C4-2B (cell line): ENCODE results near the gene USP30.

Source experiments
- ZFX ChIP-seq: fragments of 450-650 bp; IDR thresholded peaks from 2 replicates; pipeline ENCODE4 v1.6.1; 2017
- TF ChIP-seq, protein P1 (sequence below): fragments of 450-650 bp; conservative IDR thresholded peaks from 2 replicates; pipeline ENCODE4 v1.5.1; 2017; ENCODE audit warnings: mild to moderate bottlenecking

DNA sequence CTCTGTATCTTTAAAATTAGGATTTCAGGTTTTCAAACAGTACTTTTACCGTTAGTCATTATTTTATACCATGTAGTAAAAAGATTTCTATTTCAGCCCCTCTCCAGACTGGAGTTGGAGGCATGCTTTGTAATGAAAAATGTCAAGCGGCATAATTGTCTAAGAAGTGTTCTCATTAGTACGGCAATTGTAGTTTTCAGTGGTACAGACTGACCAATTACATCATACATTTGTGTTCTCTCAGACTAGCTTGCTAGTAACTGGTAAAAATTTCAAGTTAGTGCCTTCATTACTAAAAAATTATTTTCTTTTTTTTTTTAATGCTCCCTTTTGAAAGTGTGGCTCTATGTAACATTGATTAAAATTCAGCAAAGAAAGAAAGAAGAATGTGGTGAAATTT, 4.5 kb downstream of the USP30 start:
- TF ChIP-seq, protein P1, sequence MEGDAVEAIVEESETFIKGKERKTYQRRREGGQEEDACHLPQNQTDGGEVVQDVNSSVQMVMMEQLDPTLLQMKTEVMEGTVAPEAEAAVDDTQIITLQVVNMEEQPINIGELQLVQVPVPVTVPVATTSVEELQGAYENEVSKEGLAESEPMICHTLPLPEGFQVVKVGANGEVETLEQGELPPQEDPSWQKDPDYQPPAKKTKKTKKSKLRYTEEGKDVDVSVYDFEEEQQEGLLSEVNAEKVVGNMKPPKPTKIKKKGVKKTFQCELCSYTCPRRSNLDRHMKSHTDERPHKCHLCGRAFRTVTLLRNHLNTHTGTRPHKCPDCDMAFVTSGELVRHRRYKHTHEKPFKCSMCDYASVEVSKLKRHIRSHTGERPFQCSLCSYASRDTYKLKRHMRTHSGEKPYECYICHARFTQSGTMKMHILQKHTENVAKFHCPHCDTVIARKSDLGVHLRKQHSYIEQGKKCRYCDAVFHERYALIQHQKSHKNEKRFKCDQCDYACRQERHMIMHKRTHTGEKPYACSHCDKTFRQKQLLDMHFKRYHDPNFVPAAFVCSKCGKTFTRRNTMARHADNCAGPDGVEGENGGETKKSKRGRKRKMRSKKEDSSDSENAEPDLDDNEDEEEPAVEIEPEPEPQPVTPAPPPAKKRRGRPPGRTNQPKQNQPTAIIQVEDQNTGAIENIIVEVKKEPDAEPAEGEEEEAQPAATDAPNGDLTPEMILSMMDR: no peak
- no peak for TF ChIP-seq ZFX
